CD14-positive monocyte (primary cell): Measurements from ENCODE around the gene STPG3. TPM values are rescaled to one million over a fixed set of nuclear protein-coding genes. Genes with fewer than 3 reads are reported as not detected.

Experiments
- DNase-seq, 3 donors: peaks; one replicate each; pipeline ENCODE4 v3.0.0-alpha.2; 2011 to 2022
- H2AFZ ChIP-seq: 2 replicates; pipeline ENCODE4 v1.6.0; 2012; ENCODE audit warnings: mild to moderate bottlenecking, low read depth, low read length, inconsistent platforms; ENCODE audit not compliant: insufficient read depth, poor library complexity, severe bottlenecking
- H3K27ac ChIP-seq, 2 donors: 1 replicate in 1 of 2; 2 replicates in 1 of 2; pipeline ENCODE4 v1.5.1; 2012 to 2013; ENCODE audit warnings: low read length in 2 of 2, control low read depth in 1 of 2, inconsistent platforms in 1 of 2, low read depth in 1 of 2, mild to moderate bottlenecking in 1 of 2
- H3K27me3 ChIP-seq, 2 donors: one replicate each; pipeline versions ENCODE4 v1.6.0 to v1.6.1; 2011 to 2013; ENCODE audit warnings: low read length in 2 of 2; ENCODE audit not compliant: control insufficient read depth in 2 of 2, insufficient read depth in 2 of 2
- H3K36me3 ChIP-seq, 2 donors: replicated peaks in 1 of 2; 1 replicate in 1 of 2; 2 replicates in 1 of 2; pipeline versions ENCODE4 v1.5.1 to v1.6.1; 2012 to 2013; ENCODE audit warnings: low read length in 2 of 2, control low read depth in 1 of 2, inconsistent platforms in 1 of 2, mild to moderate bottlenecking in 1 of 2; ENCODE audit not compliant: insufficient read depth in 2 of 2, control insufficient read depth in 1 of 2
- H3K4me1 ChIP-seq, 2 donors: 1 replicate in 1 of 2; 2 replicates in 1 of 2; pipeline versions ENCODE4 v1.5.1 to v1.6.1; 2012 to 2013; ENCODE audit warnings: low read length in 2 of 2, control low read depth in 1 of 2, inconsistent platforms in 1 of 2, mild to moderate bottlenecking in 1 of 2, moderate library complexity in 1 of 2; ENCODE audit not compliant: insufficient read depth in 2 of 2, control insufficient read depth in 1 of 2
- H3K4me2 ChIP-seq: replicated peaks from 2 replicates; pipeline ENCODE3; 2012; ENCODE audit warnings: low read length, moderate library complexity, mild to moderate bottlenecking; ENCODE audit not compliant: poor library complexity, severe bottlenecking; ENCODE audit errors: extremely low read depth
- H3K4me3 ChIP-seq, 3 experiments: fragments of 200-600 bp in 1 of 3; sonication (generic) in 1 of 3; replicated peaks in 1 of 3; 1 replicate in 2 of 3; 2 replicates in 1 of 3; pipeline ENCODE4 v1.5.1; 2011 to 2013; ENCODE audit warnings: low read length in 3 of 3, mild to moderate bottlenecking in 3 of 3, control low read depth in 2 of 3, low read depth in 2 of 3, inconsistent platforms in 1 of 3, moderate library complexity in 1 of 3
- H3K79me2 ChIP-seq: 2 replicates; pipeline ENCODE4 v1.6.0; 2012; ENCODE audit warnings: mild to moderate bottlenecking, control low read depth, inconsistent platforms, low read length, moderate library complexity; ENCODE audit not compliant: insufficient read depth
- H3K9ac ChIP-seq: 2 replicates; pipeline ENCODE4 v1.6.0; 2017; ENCODE audit warnings: low read length, mild to moderate bottlenecking; ENCODE audit not compliant: insufficient read depth, poor library complexity, severe bottlenecking
- H3K9me3 ChIP-seq, 2 donors: replicated peaks in 1 of 2; 1 replicate in 1 of 2; 2 replicates in 1 of 2; pipeline versions ENCODE4 v1.5.1 to v1.6.1; 2012 to 2013; ENCODE audit warnings: low read length in 2 of 2, control low read depth in 1 of 2; ENCODE audit not compliant: control insufficient read depth in 1 of 2, insufficient read depth in 1 of 2
- H4K20me1 ChIP-seq: 2 replicates; pipeline ENCODE4 v1.6.0; 2012; ENCODE audit warnings: mild to moderate bottlenecking, low read length, control low read depth, moderate library complexity; ENCODE audit not compliant: insufficient read depth
- H3K27ac Mint-ChIP-seq, 7 donors: one replicate each; pipeline ENCODE4 v1.8.0; 2020; ENCODE audit warnings: mild to moderate bottlenecking in 7 of 7, mixed read lengths in 7 of 7, moderate library complexity in 6 of 7, inconsistent platforms in 2 of 7
- H3K27me3 Mint-ChIP-seq, 3 donors: one replicate each; pipeline ENCODE4 v1.8.0; 2021 to 2022; ENCODE audit warnings: low read depth in 3 of 3, mild to moderate bottlenecking in 3 of 3, mixed read lengths in 3 of 3, moderate library complexity in 3 of 3, inconsistent platforms in 1 of 3
- H3K36me3 Mint-ChIP-seq, 2 donors: one replicate each; pipeline ENCODE4 v1.8.0; 2020; ENCODE audit warnings: mixed read lengths in 2 of 2, inconsistent platforms in 1 of 2, mild to moderate bottlenecking in 1 of 2
- H3K4me1 Mint-ChIP-seq: one replicate; pipeline ENCODE4 v1.8.0; 2020; ENCODE audit warnings: mild to moderate bottlenecking, mixed read lengths
- H3K4me3 Mint-ChIP-seq, 2 donors: one replicate each; pipeline ENCODE4 v1.8.0; 2020; ENCODE audit warnings: mild to moderate bottlenecking in 2 of 2, mixed read lengths in 2 of 2, moderate library complexity in 1 of 2
- H3K9me3 Mint-ChIP-seq, 7 donors: one replicate each; pipeline ENCODE4 v1.8.0; 2020 to 2022; ENCODE audit warnings: mixed read lengths in 7 of 7, mild to moderate bottlenecking in 6 of 7, moderate library complexity in 6 of 7, inconsistent platforms in 2 of 7
- CTCF ChIP-seq: fragments of 200-600 bp; IDR thresholded peaks from one replicate; pipeline ENCODE4 v1.8.0; 2022; ENCODE audit warnings: antibody characterized with exemption, mild to moderate bottlenecking
- WGBS: methylation state at CpG from one replicate; pipeline ENCODE4 v1.1.5; 2013; ENCODE audit warnings: missing lambda C conversion rate; ENCODE audit not compliant: insufficient coverage; 5-methylcytosine and 5-hydroxymethylcytosine counted together
- intact Hi-C, 2 donors: fragments of 100-400 bp; cut with micrococcal nuclease; formaldehyde crosslinking; loops; one replicate each; pipeline versions ENCODE4 v1.15.0 to v1.15.1; 2023
- polyA plus RNA-seq, 3 donors: library from polyadenylated mRNA; depleted of rRNA in 1 of 3; unstranded in 2 of 3; stranded (reverse) in 1 of 3; fragments of 300-500 nt in 2 of 3; fragments of >200 nt in 1 of 3; fragmentation: Illumina TruSeq in 2 of 3; gene quantifications; 1 replicate in 2 of 3; 2 replicates in 1 of 3; pipeline ENCODE4 v1.2.3, GENCODE V29; 2012 to 2021

Gene STPG3
- polyA plus RNA-seq, 3 donors: not detected

GRCh38 chr9:137280474-137281344 lies 29.6 kb downstream of the STPG3 start:
- DNase-seq: peak in 1 of 3 donors; percentile 16
- WGBS: 55% methylated on average over 65 of the region's 85 CpGs
- H4K20me1 ChIP-seq: peaks cover 68% of the 10 kb centered on the region
- Mint-ChIP-seq H3K27me3 (peaks cover 0 to 3% (median 3%) of the 10 kb centered on the region in 3 donors), H3K4me1 (peaks cover 41% of the 10 kb centered on the region), H3K4me3 (peak overlapping the region in 1 of 2 donors; percentile 34), H3K9me3 (peaks cover 0 to 11% (median 7%) of the 10 kb centered on the region in 7 donors), H3K36me3 (peaks cover 29 to 38% of the 10 kb centered on the region in 2 donors), H3K27ac (no peak overlapping the region)
- intact Hi-C loops: no loop called here
- TF ChIP-seq CTCF: peak; percentile 56
- H3K9ac ChIP-seq: peak overlapping the region; percentile 4
- H3K4me1 ChIP-seq: peaks cover 37 to 82% of the 10 kb centered on the region in 2 donors
- H3K4me2 ChIP-seq: peak overlapping the region; percentile 36
- H3K9me3 ChIP-seq: peaks cover 0 to 8% of the 10 kb centered on the region in 2 donors
- H3K27ac ChIP-seq: no peak overlapping the region
- H3K36me3 ChIP-seq: peaks cover 26 to 47% of the 10 kb centered on the region in 2 donors
- no peaks in the 10 kb centered on the region for H3K27me3 ChIP-seq
- peak overlapping the region in 1 of 3 experiments; percentile 30 for H3K4me3 ChIP-seq
- no peak overlapping the region for H2AFZ ChIP-seq
- peaks cover 56% of the 10 kb centered on the region for H3K79me2 ChIP-seq

- Histone ChIP-seq H3K36me3 (peaks cover 26 to 47% of the 10 kb centered on the region in 2 donors), H3K4me3 (no peak overlapping the region)
- peaks cover 0 to 11% (median 7%) of the 10 kb centered on the region in 7 donors for H3K9me3 Mint-ChIP-seq
Measured at GRCh38 chr9:137281345-137282116, 30.4 kb downstream of the STPG3 start.

More at GRCh38 chr9:137281345-137282116, 30.4 kb downstream of the STPG3 start:
- 94% methylated on average over 28 of the region's 39 CpGs for WGBS
- peaks cover 52% of the 10 kb centered on the region for H3K79me2 ChIP-seq
- Mint-ChIP-seq H3K36me3 (peaks cover 29 to 38% of the 10 kb centered on the region in 2 donors), H3K27ac (peak overlapping the region in 4 of 7 donors; percentile 31 to 87 (median 50)), H3K4me1 (peaks cover 40% of the 10 kb centered on the region), H3K4me3 (no peak overlapping the region), H3K27me3 (peaks cover 0 to 3% (median 1%) of the 10 kb centered on the region in 3 donors)
- peaks cover 71% of the 10 kb centered on the region for H4K20me1 ChIP-seq
- H3K9me3 ChIP-seq: peaks cover 0 to 8% of the 10 kb centered on the region in 2 donors
- no peak overlapping the region for H3K27ac ChIP-seq
- no peak for TF ChIP-seq CTCF
- intact Hi-C loops: no loop called here
- no peaks in the 10 kb centered on the region for H3K27me3 ChIP-seq
- DNase-seq: no peak
- H3K4me2 ChIP-seq: peak overlapping the region; percentile 36
- peaks cover 35 to 82% of the 10 kb centered on the region in 2 donors for H3K4me1 ChIP-seq
- no peak overlapping the region for H2AFZ ChIP-seq
- H3K9ac ChIP-seq: no peak overlapping the region
